ENCODE data around the gene PDIA4.
"Not testable (repeated sequence)": the region's sequence is repeated elsewhere in the genome, so short reads cannot be mapped to it uniquely, and the experiment has no call there.

PDIA4 gene

GRCh38 chr7:149041350-149041749, 13.0 kb upstream of the PDIA4 start:
- Histone ChIP-seq H3K4me1 (no peaks in the 10 kb centered on the region), H3K27me3 (ENCODE audit: control insufficient read depth, insufficient read depth, low read length) (no peaks in the 10 kb centered on the region), H3K9ac (no peak overlapping the region), H3K4me3 (ENCODE audit: low read depth, low read length) (no peak overlapping the region), H3K4me2 (ENCODE audit: low read length) (no peak overlapping the region), H3K79me2 (no peaks in the 10 kb centered on the region), H3K9me3 (ENCODE audit: control insufficient read depth, low read length) (no peaks in the 10 kb centered on the region), H3K36me3 (ENCODE audit: control insufficient read depth, insufficient read depth, low read length) (no peaks in the 10 kb centered on the region), H2AFZ (no peak overlapping the region), H3K27ac (no peak overlapping the region)
- no peak for TF ChIP-seq CTCF (IDR thresholded peaks at IDR 0.05)

- H3K4me1 ChIP-seq; H3K36me3 ChIP-seq (ENCODE audit: control insufficient read depth, insufficient read depth, low read length); H3K4me3 ChIP-seq (ENCODE audit: low read depth, low read length); H3K27me3 ChIP-seq (ENCODE audit: control insufficient read depth, insufficient read depth, low read length); H3K27ac ChIP-seq; H3K4me2 ChIP-seq (ENCODE audit: low read length); H3K9ac ChIP-seq; H2AFZ ChIP-seq; H3K9me3 ChIP-seq (ENCODE audit: control insufficient read depth, low read length); H3K79me2 ChIP-seq: not testable (repeated sequence)
Observed at GRCh38 chr7:149038641-149039040, 10.3 kb upstream of the PDIA4 start.

- Histone ChIP-seq H3K9ac (no peak overlapping the region), H3K4me1 (no peaks in the 10 kb centered on the region), H3K9me3 (ENCODE audit: control insufficient read depth, low read length) (no peaks in the 10 kb centered on the region), H3K27me3 (ENCODE audit: control insufficient read depth, insufficient read depth, low read length) (no peaks in the 10 kb centered on the region), H3K36me3 (ENCODE audit: control insufficient read depth, insufficient read depth, low read length) (no peaks in the 10 kb centered on the region), H2AFZ (no peak overlapping the region), H3K79me2 (no peaks in the 10 kb centered on the region), H3K4me3 (ENCODE audit: low read depth, low read length) (no peak overlapping the region), H3K27ac (no peak overlapping the region), H3K4me2 (ENCODE audit: low read length) (no peak overlapping the region)
- no peak for TF ChIP-seq CTCF (IDR thresholded peaks at IDR 0.05)
Observed at GRCh38 chr7:149036676-149037075, 8.4 kb upstream of the PDIA4 start.

- no peaks in the 10 kb centered on the region for H3K27me3 ChIP-seq (ENCODE audit: control insufficient read depth, insufficient read depth, low read length)
- H3K9ac ChIP-seq, result no peak overlapping the region
- H3K4me1 ChIP-seq, result peaks cover 5% of the 10 kb centered on the region
- TF ChIP-seq CTCF (IDR thresholded peaks at IDR 0.05), result no peak
- no peak overlapping the region for H3K4me3 ChIP-seq (ENCODE audit: low read depth, low read length)
- no peaks in the 10 kb centered on the region for H3K9me3 ChIP-seq (ENCODE audit: control insufficient read depth, low read length)
- H3K27ac ChIP-seq, result no peak overlapping the region
- no peak overlapping the region for H2AFZ ChIP-seq
- H3K36me3 ChIP-seq (ENCODE audit: control insufficient read depth, insufficient read depth, low read length), result no peaks in the 10 kb centered on the region
- H3K79me2 ChIP-seq, result peaks cover 10% of the 10 kb centered on the region
- no peak overlapping the region for H3K4me2 ChIP-seq (ENCODE audit: low read length)
Observed at GRCh38 chr7:149031353-149031910, 3.1 kb upstream of the PDIA4 start.

GRCh38 chr7:149030439-149030838, 2.1 kb upstream of the PDIA4 start:
- not testable (repeated sequence) for H3K4me1 ChIP-seq; H3K9me3 ChIP-seq (ENCODE audit: control insufficient read depth, low read length); H2AFZ ChIP-seq; H3K4me2 ChIP-seq (ENCODE audit: low read length); H3K9ac ChIP-seq; H3K4me3 ChIP-seq (ENCODE audit: low read depth, low read length); H3K27me3 ChIP-seq (ENCODE audit: control insufficient read depth, insufficient read depth, low read length); H3K36me3 ChIP-seq (ENCODE audit: control insufficient read depth, insufficient read depth, low read length); H3K27ac ChIP-seq
- peaks cover 14% of the 10 kb centered on the region for H3K79me2 ChIP-seq
